GM12892 (cell line): ENCODE measurements around the gene ZNRF3.

Experiments
- POLR2A ChIP-seq: IDR thresholded peaks from 2 replicates; pipeline ENCODE4 v1.6.1; 2011; ENCODE audit warnings: low read depth, low read length, control low read depth
- POLR2AphosphoS5 ChIP-seq: IDR thresholded peaks from 2 replicates; pipeline ENCODE4 v1.6.1; 2011; ENCODE audit warnings: low read depth, low read length, control low read depth

DNA sequence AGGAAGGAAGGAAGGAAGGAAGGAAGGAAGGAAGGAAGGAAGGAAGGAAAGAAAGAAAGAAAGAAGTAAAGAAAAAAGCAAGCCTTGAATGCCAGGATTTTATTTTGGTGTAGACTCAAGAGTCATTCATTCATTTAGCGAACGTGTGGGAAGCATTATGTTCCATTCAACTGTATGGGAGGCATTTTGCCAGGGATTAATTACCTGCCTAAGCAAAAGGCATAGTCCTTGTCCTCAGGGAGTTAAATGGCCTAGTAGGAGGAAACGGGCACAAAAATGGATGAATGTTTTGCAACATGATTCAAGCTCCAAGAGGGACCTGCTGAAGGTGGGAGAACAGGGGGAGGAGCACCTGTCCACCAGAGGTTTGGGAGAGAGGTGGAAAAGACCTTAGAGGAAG lies 16.2 kb upstream of the ZNRF3 start:
- TF ChIP-seq POLR2AphosphoS5 (no peak), POLR2A (no peak)
